ENCODE results near the gene ELMOD1.

ELMOD1 gene

GRCh38 chr11:107713009-107713408 lies 122.1 kb downstream of the ELMOD1 start:
- H3K4me3 ChIP-seq (ENCODE audit: low read depth, low read length), result no peak overlapping the region
- TF ChIP-seq CTCF (IDR thresholded peaks at IDR 0.05; ENCODE audit: borderline replicate concordance, insufficient read depth, low read depth, low read length), result no peak
